A549 (cell line): ENCODE results near the gene L3HYPDH. TPM values are rescaled to one million over a fixed set of nuclear protein-coding genes. Genes with fewer than 3 reads are reported as not detected.

ENCODE experiments used
- ATAC-seq, 2 experiments: fragments of 200-7000 bp in 1 of 2; fragments of >200 bp in 1 of 2; cut with Nextera tagmentation in 1 of 2; cut with Tn5 transposase in 1 of 2; 3 replicates each; pipeline versions ENCODE4 v1.8.0 to v1.9.1; 2018 to 2020; ENCODE audit warnings: mild to moderate bottlenecking in 1 of 2, moderate library complexity in 1 of 2
- CTCF ChIA-PET: fragments of 300-600 bp; sonication (Branson Sonifier 250); formaldehyde crosslinking; extraction: SDS; loops from one replicate; lab custom pipeline; 2021; ENCODE audit warnings: antibody characterized with exemption, inconsistent platforms; lab: Yijun Ruan, JAX
- POLR2A ChIA-PET: fragments of 350-600 bp; formaldehyde crosslinking; extraction: SDS; loops from one replicate; lab custom pipeline; 2021; ENCODE audit warnings: antibody characterized with exemption, inconsistent platforms; lab: Yijun Ruan, JAX
- DNase-seq, 2 experiments: peaks; one replicate each; pipeline versions ENCODE4 v3.0.0 to v3.0.0-alpha.2; 2011 to 2016; ENCODE audit warnings: low read depth in 1 of 2, low spot score in 1 of 2
- FAIRE-seq: peaks from 2 replicates; lab custom pipeline; 2011; peaks lifted over from hg19 to GRCh38; lab: Jason Lieb, UNC
- H3K27ac ChIP-seq, 2 experiments: fragments of >200 bp; sonication (Bioruptor Twin); formaldehyde crosslinking; 3 replicates each; pipeline ENCODE4 v1.5.1; 2016 to 2017
- H3K4me1 ChIP-seq: fragments of >200 bp; sonication (Bioruptor Twin); formaldehyde crosslinking; 3 replicates; pipeline ENCODE4 v1.6.1; 2016
- H3K4me2 ChIP-seq: fragments of >200 bp; sonication (Bioruptor Twin); formaldehyde crosslinking; 3 replicates; pipeline ENCODE4 v1.6.1; 2016
- H3K4me3 ChIP-seq: fragments of >200 bp; sonication (Bioruptor Twin); formaldehyde crosslinking; 3 replicates; pipeline ENCODE4 v1.5.1; 2016
- H3K9me3 ChIP-seq: fragments of >200 bp; sonication (Bioruptor Twin); formaldehyde crosslinking; 3 replicates; pipeline ENCODE4 v1.6.1; 2016
- ATOH8 ChIP-seq: fragments of 250-450 bp; sonication (Bioruptor Pico); IDR thresholded peaks from 2 replicates; pipeline ENCODE4 v1.5.0; 2020; ENCODE audit warnings: low read depth, mild to moderate bottlenecking, moderate library complexity
- BHLHE40 ChIP-seq: IDR thresholded peaks from 2 replicates; pipeline ENCODE4 v1.6.1; 2012; ENCODE audit warnings: low read depth, low read length, inconsistent platforms
- CBX8 ChIP-seq: fragments of 200-600 bp; sonication (generic); IDR thresholded peaks from 2 replicates; pipeline ENCODE4 v1.6.1; 2016
- CEBPB ChIP-seq, 2 experiments: fragments of >200 bp in 1 of 2; sonication (Bioruptor Twin) in 1 of 2; formaldehyde crosslinking in 1 of 2; IDR thresholded peaks; 2 replicates each; pipeline ENCODE4 v1.6.1; 2012 to 2016
- CHD4 ChIP-seq: fragments of 200-600 bp; sonication (generic); IDR thresholded peaks from 2 replicates; pipeline ENCODE4 v1.6.1; 2016; ENCODE audit warnings: antibody characterized with exemption, mild to moderate bottlenecking, borderline replicate concordance
- EHF ChIP-seq: fragments of 250-450 bp; sonication (Bioruptor Pico); IDR thresholded peaks from 2 replicates; pipeline ENCODE4 v1.5.0; 2020; ENCODE audit warnings: mild to moderate bottlenecking
- ELK1 ChIP-seq: fragments of 150-350 bp; IDR thresholded peaks from 2 replicates; pipeline ENCODE4 v1.6.1; 2014; ENCODE audit warnings: low read depth, mild to moderate bottlenecking, low read length
- ESRRA ChIP-seq: fragments of 150-350 bp; IDR thresholded peaks from 2 replicates; pipeline ENCODE4 v1.6.1; 2014; ENCODE audit warnings: mild to moderate bottlenecking, low read length, borderline replicate concordance
- FOSB ChIP-seq: fragments of 250-450 bp; sonication (Bioruptor Pico); IDR thresholded peaks from 2 replicates; pipeline ENCODE4 v1.5.0; 2020; ENCODE audit warnings: mild to moderate bottlenecking, moderate library complexity
- FOSL2 ChIP-seq, 2 experiments: fragments of 450-650 bp in 1 of 2; fragments of >200 bp in 1 of 2; sonication (Bioruptor Twin) in 1 of 2; formaldehyde crosslinking; IDR thresholded peaks; 2 replicates each; pipeline versions ENCODE4 v1.5.0 to v1.6.1; 2016 to 2020; ENCODE audit warnings: mild to moderate bottlenecking in 1 of 2, moderate library complexity in 1 of 2
- HOXB13 ChIP-seq: fragments of 250-450 bp; sonication (Bioruptor Pico); IDR thresholded peaks from 2 replicates; pipeline ENCODE4 v1.5.0; 2020; ENCODE audit warnings: low read depth, mild to moderate bottlenecking, moderate library complexity
- JUN ChIP-seq, 2 experiments: fragments of >200 bp; sonication (Bioruptor Twin); formaldehyde crosslinking; IDR thresholded peaks; 2 replicates in 1 of 2; 3 replicates in 1 of 2; pipeline ENCODE4 v1.6.1; 2016 to 2017
- KDM1A ChIP-seq: fragments of 200-600 bp; sonication (generic); IDR thresholded peaks from 2 replicates; pipeline ENCODE4 v1.6.1; 2016; ENCODE audit warnings: low read depth, mild to moderate bottlenecking
- KDM5A ChIP-seq: fragments of 200-600 bp; sonication (generic); IDR thresholded peaks from 2 replicates; pipeline ENCODE4 v1.6.1; 2016; ENCODE audit warnings: antibody characterized with exemption, mild to moderate bottlenecking
- MAX ChIP-seq: IDR thresholded peaks from 2 replicates; pipeline ENCODE4 v1.6.1; 2012
- MAZ ChIP-seq: fragments of 150-350 bp; IDR thresholded peaks from 2 replicates; pipeline ENCODE4 v1.6.1; 2014; ENCODE audit warnings: antibody characterized with exemption, low read depth, low read length, borderline replicate concordance
- NFE2L2 ChIP-seq: fragments of 150-350 bp; conservative IDR thresholded peaks from 2 replicates; pipeline ENCODE4 v1.6.1; 2014; ENCODE audit warnings: low read length
- NR3C1 ChIP-seq: fragments of >200 bp; sonication (Bioruptor Twin); formaldehyde crosslinking; IDR thresholded peaks from 3 replicates; pipeline ENCODE4 v1.6.1; 2017
- POLR2A ChIP-seq: IDR thresholded peaks from 2 replicates; pipeline ENCODE4 v1.6.1; 2012; ENCODE audit warnings: mild to moderate bottlenecking, low read length
- POLR2AphosphoS2 ChIP-seq: conservative IDR thresholded peaks from 2 replicates; pipeline ENCODE4 v1.6.1; 2012; ENCODE audit warnings: low read length, improper control_type of control experiment, inconsistent platforms
- SMC3 ChIP-seq: fragments of >200 bp; sonication (Bioruptor Twin); formaldehyde crosslinking; IDR thresholded peaks from 3 replicates; pipeline ENCODE4 v1.6.1; 2018; ENCODE audit warnings: inconsistent platforms
- SREBF2 ChIP-seq: fragments of 450-650 bp; IDR thresholded peaks from 2 replicates; pipeline ENCODE4 v1.6.1; 2014; ENCODE audit warnings: mild to moderate bottlenecking, moderate library complexity
- TFCP2L1 ChIP-seq: fragments of 250-450 bp; sonication (Bioruptor Pico); IDR thresholded peaks from 2 replicates; pipeline ENCODE4 v1.5.0; 2021; ENCODE audit warnings: mild to moderate bottlenecking
- TP53 ChIP-seq: fragments of 250-450 bp; sonication (Bioruptor Pico); IDR thresholded peaks from 2 replicates; pipeline ENCODE4 v1.5.0; 2021; ENCODE audit warnings: mild to moderate bottlenecking, moderate library complexity
- ZC3H11A ChIP-seq: fragments of 450-650 bp; IDR thresholded peaks from 2 replicates; pipeline ENCODE4 v1.6.1; 2014; ENCODE audit warnings: antibody characterized with exemption, mild to moderate bottlenecking
- ZFP36 ChIP-seq: fragments of 450-650 bp; IDR thresholded peaks from 2 replicates; pipeline ENCODE4 v1.6.1; 2014; ENCODE audit warnings: borderline replicate concordance; ENCODE audit not compliant: partially characterized antibody
- ZNF302 ChIP-seq: fragments of 250-450 bp; sonication (Bioruptor Pico); IDR thresholded peaks from 2 replicates; pipeline ENCODE4 v1.9.0; 2021; ENCODE audit warnings: inconsistent platforms, mild to moderate bottlenecking, moderate library complexity
- WGBS: methylation state at CpG from one replicate; pipeline ENCODE4 v1.1.6; 2017; ENCODE audit errors: missing lambda C conversion rate; 5-methylcytosine and 5-hydroxymethylcytosine counted together
- polyA plus RNA-seq, 4 experiments: library from polyadenylated mRNA; depleted of rRNA in 3 of 4; stranded (reverse); fragments of >200 nt; fragmentation: RNase III in 1 of 4; extraction: RNeasy Plus Mini Kit Qiagen cat#74134 plus additional on column Dnase treatment in 1 of 4; gene quantifications; 2 replicates in 3 of 4; 3 replicates in 1 of 4; pipeline ENCODE4 v1.2.3, GENCODE V29; 2011 to 2017
- TF ChIP-seq, protein P1 (sequence below): fragments of >200 bp; sonication (Bioruptor Twin); formaldehyde crosslinking; IDR thresholded peaks from 3 replicates; pipeline ENCODE4 v1.5.1; 2016
- TF ChIP-seq, protein P2 (sequence below): fragments of 250-450 bp; sonication (Bioruptor Pico); IDR thresholded peaks from 2 replicates; pipeline ENCODE4 v1.5.0; 2021; ENCODE audit warnings: mild to moderate bottlenecking, moderate library complexity, borderline replicate concordance
- TF ChIP-seq, protein P3 (sequence below): IDR thresholded peaks from 2 replicates; pipeline ENCODE4 v1.6.1; 2012; ENCODE audit warnings: low read depth, borderline replicate concordance
- TF ChIP-seq, protein P4 (sequence below): fragments of >200 bp; sonication (Bioruptor Twin); formaldehyde crosslinking; IDR thresholded peaks from 2 replicates; pipeline ENCODE4 v1.6.1; 2016

The L3HYPDH gene
- polyA plus RNA-seq, 2 of the 4 experiments (the other 2 are of a cell fraction) = 47.5 to 100.0 TPM

- peaks cover 8% of the 10 kb centered on the region; the same call in 1 of the 3 replicates for H3K4me1 ChIP-seq
- DNase-seq = no peak
- no peak for FAIRE-seq
- 94% methylated on average over 1 of the region's 1 CpG for WGBS
- no peak for ATAC-seq
- POLR2A ChIA-PET = no interaction called here
- no peak overlapping the region for H3K4me3 ChIP-seq
- H3K4me2 ChIP-seq = no peak overlapping the region
- no peak overlapping the region for H3K27ac ChIP-seq
- CTCF ChIA-PET = interaction anchor here (1.3 to 2.5 kb wide), 3 partner anchors 16 to 304 kb away, joined by 3 to 10 read pairs (median 9); no protein-coding TSS in a partner anchor
- no peaks in the 10 kb centered on the region for H3K9me3 ChIP-seq
- TF ChIP-seq EHF (no peak), TP53 (CRISPR knock-in tag) (no peak), ATOH8 (CRISPR knock-in tag) (no peak), ZFP36 (no peak), SREBF2 (no peak), MAX (no peak), ZNF302 (CRISPR knock-in tag) (no peak), TFCP2L1 (CRISPR knock-in tag) (no peak), KDM5A (no peak), FOSL2 (IDR thresholded peaks at IDR 0.05) (no peak), FOSL2 (CRISPR knock-in tag; IDR thresholded peaks at IDR 0.05) (no peak), NR3C1 (no peak), JUN (IDR thresholded peaks at IDR 0.05) (no peak), HOXB13 (CRISPR knock-in tag) (no peak), FOSB (CRISPR knock-in tag) (no peak), CEBPB (IDR thresholded peaks at IDR 0.05) (no peak), MAZ (no peak), CHD4 (no peak), SMC3 (no peak)
- TF ChIP-seq, protein P1, sequence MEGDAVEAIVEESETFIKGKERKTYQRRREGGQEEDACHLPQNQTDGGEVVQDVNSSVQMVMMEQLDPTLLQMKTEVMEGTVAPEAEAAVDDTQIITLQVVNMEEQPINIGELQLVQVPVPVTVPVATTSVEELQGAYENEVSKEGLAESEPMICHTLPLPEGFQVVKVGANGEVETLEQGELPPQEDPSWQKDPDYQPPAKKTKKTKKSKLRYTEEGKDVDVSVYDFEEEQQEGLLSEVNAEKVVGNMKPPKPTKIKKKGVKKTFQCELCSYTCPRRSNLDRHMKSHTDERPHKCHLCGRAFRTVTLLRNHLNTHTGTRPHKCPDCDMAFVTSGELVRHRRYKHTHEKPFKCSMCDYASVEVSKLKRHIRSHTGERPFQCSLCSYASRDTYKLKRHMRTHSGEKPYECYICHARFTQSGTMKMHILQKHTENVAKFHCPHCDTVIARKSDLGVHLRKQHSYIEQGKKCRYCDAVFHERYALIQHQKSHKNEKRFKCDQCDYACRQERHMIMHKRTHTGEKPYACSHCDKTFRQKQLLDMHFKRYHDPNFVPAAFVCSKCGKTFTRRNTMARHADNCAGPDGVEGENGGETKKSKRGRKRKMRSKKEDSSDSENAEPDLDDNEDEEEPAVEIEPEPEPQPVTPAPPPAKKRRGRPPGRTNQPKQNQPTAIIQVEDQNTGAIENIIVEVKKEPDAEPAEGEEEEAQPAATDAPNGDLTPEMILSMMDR = no peak
- TF ChIP-seq, protein P2, sequence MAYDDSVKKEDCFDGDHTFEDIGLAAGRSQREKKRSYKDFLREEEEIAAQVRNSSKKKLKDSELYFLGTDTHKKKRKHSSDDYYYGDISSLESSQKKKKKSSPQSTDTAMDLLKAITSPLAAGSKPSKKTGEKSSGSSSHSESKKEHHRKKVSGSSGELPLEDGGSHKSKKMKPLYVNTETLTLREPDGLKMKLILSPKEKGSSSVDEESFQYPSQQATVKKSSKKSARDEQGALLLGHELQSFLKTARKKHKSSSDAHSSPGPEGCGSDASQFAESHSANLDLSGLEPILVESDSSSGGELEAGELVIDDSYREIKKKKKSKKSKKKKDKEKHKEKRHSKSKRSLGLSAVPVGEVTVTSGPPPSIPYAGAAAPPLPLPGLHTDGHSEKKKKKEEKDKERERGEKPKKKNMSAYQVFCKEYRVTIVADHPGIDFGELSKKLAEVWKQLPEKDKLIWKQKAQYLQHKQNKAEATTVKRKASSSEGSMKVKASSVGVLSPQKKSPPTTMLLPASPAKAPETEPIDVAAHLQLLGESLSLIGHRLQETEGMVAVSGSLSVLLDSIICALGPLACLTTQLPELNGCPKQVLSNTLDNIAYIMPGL = no peak
Measured at GRCh38 chr14:59428581-59429012, 55.6 kb downstream of the L3HYPDH start.

DNA sequence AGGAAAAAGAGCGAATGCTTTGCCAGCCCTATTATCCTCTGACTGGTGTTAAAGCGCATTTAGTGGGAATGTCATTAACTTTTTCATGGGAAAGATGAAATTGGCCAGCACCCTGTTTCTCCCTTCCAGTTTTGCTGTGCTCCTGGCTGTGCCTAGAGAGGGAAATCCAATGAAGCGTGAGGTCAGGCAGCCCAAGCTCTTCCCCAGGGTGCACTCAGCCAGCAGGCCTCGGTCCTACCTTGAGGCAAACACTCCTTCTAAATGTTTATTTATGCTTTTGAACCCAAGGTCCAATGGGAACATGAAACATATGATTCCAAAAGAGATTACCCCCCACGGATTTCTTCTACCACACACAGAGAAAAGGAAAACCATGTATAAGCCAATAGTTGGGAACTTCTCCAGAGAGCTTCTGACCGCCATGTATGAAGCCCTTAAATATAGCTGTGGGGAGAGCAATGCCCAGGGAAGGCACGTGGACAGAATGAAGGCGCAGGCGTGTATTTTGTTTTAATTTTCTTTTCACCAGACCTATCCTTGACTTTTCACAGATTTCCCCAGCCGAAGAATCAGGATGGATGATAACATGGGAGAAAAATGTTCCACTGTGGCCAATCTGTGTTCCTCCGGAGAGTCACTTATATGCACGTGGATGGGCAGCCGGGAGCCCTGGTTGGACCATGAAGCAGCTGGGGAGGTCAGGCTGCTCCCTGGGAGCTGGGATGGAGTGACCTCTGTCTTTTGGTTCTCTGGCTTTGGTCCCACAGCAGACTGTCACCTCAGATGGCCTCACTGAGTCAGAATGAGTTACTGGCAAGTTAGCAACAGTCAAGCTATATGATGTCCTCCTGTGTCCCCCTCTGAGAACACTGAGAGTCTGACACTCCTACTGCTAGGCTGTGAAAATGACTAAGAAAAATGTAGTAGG, 56.3 kb downstream of the L3HYPDH start:
- 85% methylated on average over 13 of the region's 13 CpGs for WGBS
- DNase-seq = no peak
- ChIA-PET CTCF (interaction anchor here (1.3 to 2.5 kb wide), 3 partner anchors 17 to 304 kb away, joined by 3 to 10 read pairs (median 9); no protein-coding TSS in a partner anchor), POLR2A (no interaction called here)
- no peak overlapping the region for H3K4me2 ChIP-seq
- H3K4me3 ChIP-seq = no peak overlapping the region
- ATAC-seq = no peak
- no peak for FAIRE-seq
- no peaks in the 10 kb centered on the region for H3K9me3 ChIP-seq
- H3K27ac ChIP-seq = no peak overlapping the region
- H3K4me1 ChIP-seq = peaks cover 8% of the 10 kb centered on the region; the same call in 1 of the 3 replicates
- no peak for TF ChIP-seq ESRRA
- no peak for TF ChIP-seq MAX
- TF ChIP-seq, protein P3, sequence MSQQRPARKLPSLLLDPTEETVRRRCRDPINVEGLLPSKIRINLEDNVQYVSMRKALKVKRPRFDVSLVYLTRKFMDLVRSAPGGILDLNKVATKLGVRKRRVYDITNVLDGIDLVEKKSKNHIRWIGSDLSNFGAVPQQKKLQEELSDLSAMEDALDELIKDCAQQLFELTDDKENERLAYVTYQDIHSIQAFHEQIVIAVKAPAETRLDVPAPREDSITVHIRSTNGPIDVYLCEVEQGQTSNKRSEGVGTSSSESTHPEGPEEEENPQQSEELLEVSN = no peak
- TF ChIP-seq CBX8 = no peak
- TF ChIP-seq TFCP2L1 (CRISPR knock-in tag) = no peak
- no peak for TF ChIP-seq ELK1
- TF ChIP-seq, protein P4, sequence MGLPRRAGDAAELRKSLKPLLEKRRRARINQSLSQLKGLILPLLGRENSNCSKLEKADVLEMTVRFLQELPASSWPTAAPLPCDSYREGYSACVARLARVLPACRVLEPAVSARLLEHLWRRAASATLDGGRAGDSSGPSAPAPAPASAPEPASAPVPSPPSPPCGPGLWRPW = no peak
- TF ChIP-seq KDM1A = no peak
- no peak for TF ChIP-seq TP53 (CRISPR knock-in tag)
- no peak for TF ChIP-seq ZC3H11A
- TF ChIP-seq JUN (IDR thresholded peaks at IDR 0.05) = no peak
- no peak for TF ChIP-seq POLR2A
- no peak for TF ChIP-seq POLR2AphosphoS2
- TF ChIP-seq BHLHE40 = no peak
- no peak for TF ChIP-seq NFE2L2
